Measurements from ENCODE around the gene VKORC1L1.
"Not testable (repeated sequence)": the region's sequence is repeated elsewhere in the genome, so short reads cannot be mapped to it uniquely, and the experiment has no call there.

VKORC1L1 gene

GRCh38 chr7:65938336-65938895, 65.5 kb downstream of the VKORC1L1 start:
- peak; percentile 18 for DNase-seq (ENCODE audit: low spot score)

- not testable (repeated sequence) for DNase-seq (ENCODE audit: low spot score)
These were observed 72.9 kb downstream of the VKORC1L1 start for GRCh38 chr7:65945787-65946186.

- no peak for DNase-seq (ENCODE audit: low spot score)
These were observed 74.0 kb downstream of the VKORC1L1 start for GRCh38 chr7:65946904-65947303.

GRCh38 chr7:65951837-65952578, 79.1 kb downstream of the VKORC1L1 start:
- DNase-seq (ENCODE audit: low spot score): no peak

- DNase-seq (ENCODE audit: low spot score): no peak
These were observed 80.3 kb downstream of the VKORC1L1 start for GRCh38 chr7:65953001-65953720.

- no peak for DNase-seq (ENCODE audit: low spot score)
These were observed 81.1 kb downstream of the VKORC1L1 start for GRCh38 chr7:65953890-65954450.

- DNase-seq (ENCODE audit: low spot score): no peak
These were observed 82.8 kb downstream of the VKORC1L1 start for GRCh38 chr7:65955718-65956117.

- DNase-seq (ENCODE audit: low spot score): no peak
These were observed 87.6 kb downstream of the VKORC1L1 start for GRCh38 chr7:65960351-65961074.

- no peak for DNase-seq (ENCODE audit: low spot score)
These were observed 89.2 kb downstream of the VKORC1L1 start for GRCh38 chr7:65962033-65962432.

GRCh38 chr7:65964671-65965070, 91.8 kb downstream of the VKORC1L1 start:
- not testable (repeated sequence) for DNase-seq (ENCODE audit: low spot score)

- no peak for DNase-seq (ENCODE audit: low spot score)
These were observed 93.3 kb downstream of the VKORC1L1 start for GRCh38 chr7:65966146-65966545.

GRCh38 chr7:65967361-65968155, 94.7 kb downstream of the VKORC1L1 start:
- DNase-seq (ENCODE audit: low spot score): no peak

- DNase-seq (ENCODE audit: low spot score): no peak
These were observed 95.6 kb downstream of the VKORC1L1 start for GRCh38 chr7:65968256-65969185.

- DNase-seq (ENCODE audit: low spot score): no peak
These were observed 98.1 kb downstream of the VKORC1L1 start for GRCh38 chr7:65971021-65971420.

- DNase-seq (ENCODE audit: low spot score): no peak
These were observed 100.1 kb downstream of the VKORC1L1 start for GRCh38 chr7:65972976-65973375.

- DNase-seq (ENCODE audit: low spot score): no peak
These were observed 101.4 kb downstream of the VKORC1L1 start for GRCh38 chr7:65974191-65974801.

- no peak for DNase-seq (ENCODE audit: low spot score)
These were observed 102.0 kb downstream of the VKORC1L1 start for GRCh38 chr7:65974876-65975275.

GRCh38 chr7:65975814-65976445, 103.1 kb downstream of the VKORC1L1 start:
- DNase-seq (ENCODE audit: low spot score): no peak

GRCh38 chr7:65976659-65977196, 103.9 kb downstream of the VKORC1L1 start:
- DNase-seq (ENCODE audit: low spot score): no peak

Measured in AG20443 (cell line).